ENCODE measurements around the gene PTGER4. TPM values are rescaled to one million over a fixed set of nuclear protein-coding genes. Genes with fewer than 3 reads are reported as not detected.
A peak's percentile ranks its signal among the peaks of the same experiment; 100 is the strongest.

PTGER4 gene
- polyA plus RNA-seq, 3 donors, result 9.5 to 14.3 (median 12.2) TPM

DNA sequence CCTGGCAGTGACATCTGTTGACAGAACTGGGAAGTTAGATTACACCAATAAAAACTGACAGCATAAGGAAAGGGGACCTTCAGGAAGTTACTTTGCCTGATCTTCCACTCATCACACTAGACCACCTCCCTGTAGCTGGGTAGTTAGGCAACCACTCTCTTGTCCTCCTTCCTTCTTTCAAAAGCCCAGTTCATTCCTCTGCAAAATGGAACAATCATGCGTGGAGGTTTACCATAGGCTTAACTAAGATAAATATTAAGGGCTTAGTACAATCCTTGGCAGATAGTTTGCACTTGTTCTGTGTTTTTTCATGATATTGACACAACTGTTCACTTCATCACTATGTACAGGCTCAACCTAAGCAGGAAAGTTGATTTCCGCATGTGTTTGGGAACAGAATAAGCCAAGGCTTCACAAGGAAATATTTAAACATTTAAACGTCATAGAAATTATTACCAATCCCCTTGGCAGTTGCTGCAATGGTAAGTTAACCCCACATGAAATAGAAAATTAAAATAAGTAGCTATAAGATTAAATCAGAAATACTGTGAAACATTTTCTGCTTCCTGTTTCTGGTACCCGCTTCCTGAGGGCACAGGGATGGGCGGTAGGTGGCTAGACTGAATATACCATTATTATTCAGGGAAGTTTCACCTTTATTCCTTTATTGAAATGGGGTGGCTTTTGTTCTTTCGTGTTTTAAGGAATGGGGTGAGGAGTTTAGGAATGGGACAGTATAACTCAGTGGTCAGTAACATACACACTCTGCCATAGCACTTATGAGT, 9.9 kb upstream of the PTGER4 start:
- no peak for DNase-seq (ENCODE audit: low read depth in 3 of 3, low spot score in 2 of 3)

DNA sequence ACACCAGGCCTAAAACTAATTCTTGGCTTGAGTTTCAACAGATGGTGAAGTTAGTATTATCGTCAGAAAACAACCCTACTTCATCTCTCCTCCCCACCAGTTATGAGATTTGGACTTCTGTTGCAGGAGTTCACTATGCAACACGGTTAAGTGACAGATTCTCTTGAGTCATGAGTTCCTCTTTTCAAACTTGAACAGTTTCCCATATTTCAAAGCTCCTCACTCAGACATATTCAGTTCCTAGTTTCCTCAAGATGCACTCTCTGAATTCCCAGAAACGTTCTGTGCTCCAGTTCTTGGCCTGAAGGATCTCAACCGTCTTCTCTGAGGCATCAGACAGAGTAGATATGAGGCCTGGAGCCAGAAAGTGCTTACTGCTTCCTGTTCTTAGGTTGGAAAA, 7.3 kb upstream of the PTGER4 start:
- no peak for DNase-seq (ENCODE audit: low read depth in 3 of 3, low spot score in 2 of 3)

GRCh38 chr5:40674661-40675235, 5.0 kb upstream of the PTGER4 start:
- no peak for DNase-seq (ENCODE audit: low read depth in 3 of 3, low spot score in 2 of 3)

DNA sequence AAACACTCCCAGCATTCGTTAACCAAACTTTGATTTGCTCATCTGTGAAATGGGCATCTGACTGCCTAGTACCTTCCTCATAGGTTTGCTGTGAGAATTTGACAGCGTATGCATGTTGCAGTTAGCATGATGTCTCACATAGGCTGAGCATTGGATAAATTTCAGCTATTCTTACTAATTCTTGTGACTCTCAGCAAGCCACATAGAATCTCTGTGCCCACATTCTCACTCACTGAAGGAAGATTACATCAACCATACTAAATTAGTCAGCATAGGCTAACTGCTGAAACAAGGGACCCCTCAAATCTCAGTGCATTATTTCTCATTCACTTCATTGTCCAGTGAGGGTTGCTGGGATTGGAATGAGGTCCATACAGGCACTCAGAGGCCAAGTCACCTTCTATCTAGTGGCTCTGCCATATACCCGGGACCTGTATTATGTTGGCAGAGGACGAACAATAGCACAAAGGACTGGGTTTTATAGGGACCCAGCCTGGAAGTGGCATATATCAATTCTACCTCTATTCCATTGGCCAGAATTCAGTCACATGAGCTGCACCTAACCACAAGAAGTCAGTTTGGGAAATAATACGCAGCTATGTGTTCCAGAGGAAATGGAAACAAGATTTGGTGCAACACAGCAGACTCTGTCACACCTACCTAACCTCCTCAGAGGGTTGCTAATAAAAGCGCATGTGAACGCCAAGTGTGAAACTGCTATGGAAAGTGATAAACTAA, 4.2 kb upstream of the PTGER4 start:
- DNase-seq (ENCODE audit: low read depth in 3 of 3, low spot score in 2 of 3), result no peak

DNA sequence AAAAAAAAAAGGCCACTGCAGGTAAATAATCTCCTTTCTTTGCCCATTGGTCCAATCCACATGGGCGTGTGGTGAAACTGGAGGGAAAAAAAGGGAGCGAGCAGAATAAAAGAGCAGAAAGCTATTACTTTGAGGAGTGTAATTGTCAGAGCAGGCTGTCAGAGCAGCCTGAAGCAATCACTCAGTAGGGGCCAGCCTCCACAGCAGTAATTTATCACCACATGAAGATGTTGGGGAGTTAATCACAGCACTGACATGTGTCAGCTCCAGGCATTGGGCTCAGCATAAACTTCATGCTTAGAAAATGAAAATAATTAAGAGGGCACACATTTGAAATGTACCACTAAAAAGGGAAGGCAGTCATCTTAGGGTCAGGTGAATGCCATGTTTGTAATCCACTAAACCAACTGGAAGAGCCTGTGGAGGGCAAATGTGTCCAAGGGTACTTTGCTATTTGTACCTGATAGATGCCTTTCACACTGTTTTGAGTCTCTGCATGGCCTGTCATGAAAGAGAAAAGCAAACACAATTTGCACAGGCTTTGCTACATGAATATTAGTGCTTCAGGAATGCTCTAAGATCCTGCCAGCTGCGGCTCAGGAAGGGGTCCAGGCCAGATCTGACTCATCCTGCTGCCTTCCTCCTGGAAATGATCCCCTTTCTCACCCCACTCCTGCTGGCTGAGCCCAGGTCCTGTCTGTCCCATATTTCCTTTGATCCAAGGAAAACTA, 2.9 kb upstream of the PTGER4 start:
- DNase-seq (ENCODE audit: low read depth in 3 of 3, low spot score in 2 of 3), result no peak

GRCh38 chr5:40677456-40677855, 2.3 kb upstream of the PTGER4 start:
- DNase-seq (ENCODE audit: low read depth in 3 of 3, low spot score in 2 of 3), result no peak

DNA sequence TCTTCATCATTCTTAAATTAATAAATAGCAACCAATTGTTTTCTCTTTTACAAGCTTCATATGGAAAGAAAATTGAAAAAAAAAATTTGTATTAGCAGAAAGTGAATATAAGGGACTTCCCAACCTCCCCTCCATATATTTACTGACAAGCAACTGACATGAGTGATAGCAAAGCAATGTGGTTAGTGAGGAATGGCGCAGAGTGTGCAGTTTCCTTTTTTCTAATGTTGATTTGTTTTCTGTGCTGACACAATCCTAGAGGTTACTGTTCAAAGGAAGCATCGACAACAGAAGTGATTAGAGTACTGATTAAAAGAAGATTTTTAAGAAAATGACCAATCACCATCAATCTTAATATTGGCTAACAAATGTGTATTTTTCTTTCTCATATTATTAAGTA, 1.7 kb upstream of the PTGER4 start:
- no peak for DNase-seq (ENCODE audit: low read depth in 3 of 3, low spot score in 2 of 3)

GRCh38 chr5:40678460-40679147, 1.1 kb upstream of the PTGER4 start:
- no peak for DNase-seq (ENCODE audit: low read depth in 3 of 3, low spot score in 2 of 3)

DNA sequence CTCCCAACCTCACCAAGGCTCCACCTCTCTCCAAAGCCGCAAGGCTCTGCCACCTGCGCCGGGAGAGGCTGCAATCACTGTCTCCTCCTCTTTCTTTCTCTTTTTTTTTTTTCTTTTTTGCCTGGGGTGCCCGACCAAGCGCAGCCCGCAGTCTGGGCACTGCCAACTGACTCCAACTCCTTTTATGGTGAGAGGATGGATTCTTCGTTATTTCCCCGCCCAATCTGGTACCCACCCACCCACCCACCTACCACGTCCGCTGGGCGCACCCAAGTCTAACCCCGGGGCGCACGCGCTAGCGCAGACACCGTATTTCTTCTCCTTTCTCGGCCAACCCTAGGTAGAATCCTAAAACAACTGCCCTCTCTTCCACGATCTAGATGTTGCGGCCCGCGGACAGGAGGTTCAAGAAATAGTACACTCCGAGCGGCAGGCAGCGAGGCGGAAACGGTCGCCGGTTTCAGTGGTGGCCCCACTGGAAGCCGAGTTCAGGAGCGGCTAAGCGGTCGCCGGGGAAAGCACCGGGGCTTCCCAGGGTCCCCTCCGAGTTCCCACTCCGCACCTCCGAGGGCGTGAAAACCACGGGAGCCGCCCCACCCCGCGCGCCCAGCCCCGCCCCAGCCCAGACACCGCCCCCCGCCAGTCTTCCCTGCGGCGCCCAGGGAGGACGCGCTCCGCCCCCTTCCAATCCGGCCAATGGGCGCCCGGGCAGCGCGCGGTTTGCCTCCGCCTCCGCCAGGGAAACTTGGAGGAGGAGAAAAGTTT, 385 bp upstream of the PTGER4 start:
- DNase-seq (ENCODE audit: low read depth in 3 of 3, low spot score in 2 of 3), result peak in 2 of 3 donors; percentile 72 to 85

DNA sequence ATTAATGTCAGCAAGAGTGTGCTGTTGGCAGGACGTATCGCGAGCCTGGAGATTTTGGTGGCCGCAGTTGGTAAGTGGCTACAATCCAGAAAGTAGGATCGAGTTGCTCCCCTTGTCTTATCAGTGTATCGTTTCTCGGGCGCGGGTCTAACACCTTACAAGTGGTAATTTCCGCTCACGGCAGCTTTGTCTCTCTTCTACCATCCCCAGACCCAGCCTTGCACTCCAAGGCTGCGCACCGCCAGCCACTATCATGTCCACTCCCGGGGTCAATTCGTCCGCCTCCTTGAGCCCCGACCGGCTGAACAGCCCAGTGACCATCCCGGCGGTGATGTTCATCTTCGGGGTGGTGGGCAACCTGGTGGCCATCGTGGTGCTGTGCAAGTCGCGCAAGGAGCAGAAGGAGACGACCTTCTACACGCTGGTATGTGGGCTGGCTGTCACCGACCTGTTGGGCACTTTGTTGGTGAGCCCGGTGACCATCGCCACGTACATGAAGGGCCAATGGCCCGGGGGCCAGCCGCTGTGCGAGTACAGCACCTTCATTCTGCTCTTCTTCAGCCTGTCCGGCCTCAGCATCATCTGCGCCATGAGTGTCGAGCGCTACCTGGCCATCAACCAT, 1.1 kb downstream of the PTGER4 start:
- DNase-seq (ENCODE audit: low read depth in 3 of 3, low spot score in 2 of 3), result no peak

DNA sequence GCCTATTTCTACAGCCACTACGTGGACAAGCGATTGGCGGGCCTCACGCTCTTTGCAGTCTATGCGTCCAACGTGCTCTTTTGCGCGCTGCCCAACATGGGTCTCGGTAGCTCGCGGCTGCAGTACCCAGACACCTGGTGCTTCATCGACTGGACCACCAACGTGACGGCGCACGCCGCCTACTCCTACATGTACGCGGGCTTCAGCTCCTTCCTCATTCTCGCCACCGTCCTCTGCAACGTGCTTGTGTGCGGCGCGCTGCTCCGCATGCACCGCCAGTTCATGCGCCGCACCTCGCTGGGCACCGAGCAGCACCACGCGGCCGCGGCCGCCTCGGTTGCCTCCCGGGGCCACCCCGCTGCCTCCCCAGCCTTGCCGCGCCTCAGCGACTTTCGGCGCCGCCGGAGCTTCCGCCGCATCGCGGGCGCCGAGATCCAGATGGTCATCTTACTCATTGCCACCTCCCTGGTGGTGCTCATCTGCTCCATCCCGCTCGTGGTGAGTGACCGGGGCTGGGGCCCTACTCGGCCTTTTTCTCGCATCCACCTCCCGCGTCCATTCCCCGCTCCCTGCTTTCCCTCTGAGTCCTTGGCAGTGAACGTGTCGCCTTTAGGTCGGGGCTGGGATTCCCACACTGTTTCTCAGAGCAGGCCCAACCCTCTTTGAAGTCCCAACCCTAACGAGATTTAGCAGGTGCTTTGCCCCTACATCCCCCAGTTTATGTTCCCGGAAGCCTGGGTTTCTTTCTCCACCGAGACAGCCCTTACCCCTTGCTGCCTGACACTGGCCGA, 1.8 kb downstream of the PTGER4 start:
- DNase-seq (ENCODE audit: low read depth in 3 of 3, low spot score in 2 of 3), result no peak

DNA sequence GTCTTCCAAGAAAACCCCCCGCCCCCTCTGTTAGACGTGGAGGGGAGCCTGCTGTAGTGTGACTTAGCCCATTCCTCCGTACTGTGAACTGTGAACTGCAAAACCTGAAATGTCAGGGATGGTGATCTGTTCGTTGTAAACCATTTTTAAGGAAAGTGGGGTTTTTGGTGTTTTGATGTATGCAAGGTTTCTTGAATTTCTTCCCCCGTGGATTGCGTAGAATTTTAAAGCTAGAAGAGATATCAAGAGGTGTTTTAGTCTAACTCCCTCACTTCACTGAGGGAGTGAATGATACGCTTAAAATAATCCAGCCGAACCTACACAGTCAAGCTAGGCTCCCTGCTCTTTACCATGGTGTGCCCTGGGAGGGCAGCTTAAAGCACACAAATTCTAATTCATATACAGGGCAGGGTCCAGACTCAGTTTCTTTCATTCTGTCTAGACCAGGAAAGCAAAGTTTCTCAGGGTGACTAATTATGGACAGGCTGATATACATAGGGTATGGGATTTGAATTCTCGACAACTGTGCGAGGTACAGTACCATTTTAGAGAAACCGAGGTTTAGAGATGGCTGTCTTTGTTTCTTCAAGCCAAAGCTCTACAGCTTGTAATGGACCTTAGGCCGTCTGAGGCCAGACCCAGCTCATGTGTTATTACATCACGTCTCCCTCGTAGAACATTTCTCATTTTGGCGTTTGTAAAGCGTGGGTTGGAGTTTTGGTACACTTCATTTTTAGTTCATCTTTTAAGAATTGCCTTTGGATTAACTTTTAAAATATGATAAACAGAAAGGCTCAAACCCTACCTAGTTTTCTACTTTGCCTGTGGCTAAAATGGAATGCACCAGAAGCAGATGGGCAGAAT, 2.7 kb downstream of the PTGER4 start:
- no peak for DNase-seq (ENCODE audit: low read depth in 3 of 3, low spot score in 2 of 3)

GRCh38 chr5:40683305-40683704, 3.6 kb downstream of the PTGER4 start:
- no peak for DNase-seq (ENCODE audit: low read depth in 3 of 3, low spot score in 2 of 3)

DNA sequence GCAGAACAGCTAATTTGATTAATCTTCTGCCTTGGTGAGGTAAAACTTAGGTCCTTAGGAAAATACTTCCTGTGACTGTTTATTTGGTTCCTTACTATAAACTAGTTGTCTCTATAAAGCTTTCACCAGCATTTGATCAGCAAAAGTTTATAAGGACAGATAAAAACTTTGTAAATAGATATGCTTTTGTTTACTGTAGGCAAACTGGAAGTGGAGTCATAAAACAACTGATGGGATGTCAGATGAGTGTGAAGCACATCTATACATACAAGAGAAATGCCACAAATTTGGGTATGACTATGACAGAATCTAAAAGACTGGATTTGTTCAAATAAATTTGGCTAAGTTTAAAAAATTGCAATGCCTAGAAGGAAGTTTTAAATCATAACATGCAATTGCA, 5.5 kb downstream of the PTGER4 start:
- no peak for DNase-seq (ENCODE audit: low read depth in 3 of 3, low spot score in 2 of 3)

GRCh38 chr5:40685976-40686486, 6.3 kb downstream of the PTGER4 start:
- no peak for DNase-seq (ENCODE audit: low read depth in 3 of 3, low spot score in 2 of 3)

- no peak for DNase-seq (ENCODE audit: low read depth in 3 of 3, low spot score in 2 of 3)
These were observed 7.6 kb downstream of the PTGER4 start for GRCh38 chr5:40687321-40687720.

GRCh38 chr5:40688127-40688761, 8.5 kb downstream of the PTGER4 start:
- peak in 1 of 3 donors; percentile 75 for DNase-seq (ENCODE audit: low read depth in 3 of 3, low spot score in 2 of 3)

All from right renal cortex interstitium (tissue), 3 donors.